Caki2 (cell line): ENCODE measurements around the gene RPS26. TPM values are rescaled to one million over a fixed set of nuclear protein-coding genes. Genes with fewer than 3 reads are reported as not detected.
"Not testable (repeated sequence)": the region's sequence is repeated elsewhere in the genome, so short reads cannot be mapped to it uniquely, and the experiment has no call there.

Experiments used
- DNase-seq: peaks from one replicate; pipeline ENCODE4 v3.0.0-alpha.2; 2015; ENCODE audit warnings: low read depth
- in situ Hi-C: cut with HindIII; loops from 2 replicates; pipeline ENCODE4 v1.10.0; 2016; ENCODE audit warnings: low sequenced_read_pairs, low pct_unique_long_range_greater_than_20kb, mixed read lengths
- total RNA-seq: library from RNA; depleted of rRNA; stranded (reverse); fragments of >200 nt; shearing (Covaris generic); gene quantifications from 2 replicates; pipeline ENCODE4 v1.2.3, GENCODE V29; 2014; ENCODE audit warnings: low replicate concordance; rRNA removed

RPS26 gene
- 1,254 and 1,317 TPM in 2 replicates for total RNA-seq

DNA sequence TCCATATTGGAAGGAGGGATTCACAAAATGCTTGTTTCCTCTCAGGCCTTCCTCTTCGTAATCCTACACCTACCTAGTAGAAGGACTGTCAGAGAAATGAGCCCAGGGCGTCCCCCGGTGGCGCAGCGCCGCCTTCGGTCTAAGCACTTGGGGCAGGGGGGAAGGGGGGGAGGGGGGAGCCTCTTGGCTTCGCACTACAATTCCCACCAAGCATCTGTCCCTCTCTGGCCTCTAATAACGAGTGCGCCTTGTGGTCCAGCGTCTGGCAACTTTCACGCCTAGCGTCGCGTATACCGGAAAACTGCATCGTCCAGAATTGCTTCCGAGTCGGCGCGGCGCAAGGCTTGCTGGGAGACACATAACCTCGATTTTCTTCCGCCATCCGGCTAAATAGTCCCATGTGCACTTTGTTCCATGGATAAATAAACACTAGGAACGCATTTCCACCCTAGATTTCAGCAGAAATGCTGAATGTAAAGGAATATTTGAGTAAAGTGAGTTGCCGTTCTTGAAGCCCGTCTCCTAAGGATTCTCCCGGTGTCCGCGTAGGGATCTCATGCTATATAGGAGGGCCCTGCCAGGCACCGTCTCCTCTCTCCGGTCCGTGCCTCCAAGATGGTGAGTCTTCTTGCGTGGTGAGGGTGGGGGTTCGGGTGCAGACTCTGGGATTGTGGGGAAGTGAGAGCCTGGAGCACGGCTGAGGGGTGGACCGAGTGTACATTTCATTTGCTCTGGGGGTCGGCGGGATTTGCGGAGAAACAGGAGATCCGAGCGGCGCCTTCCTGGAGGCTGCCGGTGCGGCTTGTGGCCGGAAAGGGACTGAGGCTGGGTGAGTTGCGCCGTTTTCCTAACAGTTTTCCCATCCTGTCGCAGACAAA lies at the start of gene RPS26:
TSS of gene RPS26 (plus strand) at position 367 of the 878 bp plus-strand sequence. CDS start at position 616, 249 bp downstream.
- in situ Hi-C loops, result no loop called here
- DNase-seq, result peak; percentile 100

DNA sequence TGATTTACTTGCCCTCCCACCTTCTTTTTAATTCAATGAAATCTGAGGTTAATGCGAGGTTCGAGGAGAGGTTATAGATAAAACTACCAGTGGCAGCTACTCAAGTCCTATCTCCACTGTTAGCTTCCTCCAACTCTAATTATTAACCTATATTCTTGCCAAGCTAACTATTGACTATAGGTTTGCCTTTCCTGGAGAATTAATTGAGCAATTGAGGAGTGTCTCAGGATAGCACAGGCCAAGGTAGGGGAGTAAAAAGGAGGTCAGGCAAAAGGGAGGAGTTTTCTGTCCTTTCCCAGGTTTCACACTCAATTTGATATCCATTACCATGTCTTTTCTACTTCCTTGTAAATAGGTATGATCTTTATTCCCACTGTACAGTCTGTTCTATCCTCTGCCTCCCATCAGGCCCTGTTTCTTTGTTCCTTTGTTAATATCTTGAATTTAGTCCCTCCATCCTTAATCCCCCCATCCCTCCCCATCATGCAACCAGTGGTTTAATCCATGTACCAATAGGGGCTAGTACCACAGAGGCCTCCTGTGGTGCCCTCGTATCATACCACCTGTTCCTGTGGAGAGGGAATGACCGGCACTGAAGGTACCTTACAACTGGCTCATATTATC lies 48.4 kb upstream of the RPS26 start:
- DNase-seq, result no peak
- in situ Hi-C loops, result no loop called here

DNA sequence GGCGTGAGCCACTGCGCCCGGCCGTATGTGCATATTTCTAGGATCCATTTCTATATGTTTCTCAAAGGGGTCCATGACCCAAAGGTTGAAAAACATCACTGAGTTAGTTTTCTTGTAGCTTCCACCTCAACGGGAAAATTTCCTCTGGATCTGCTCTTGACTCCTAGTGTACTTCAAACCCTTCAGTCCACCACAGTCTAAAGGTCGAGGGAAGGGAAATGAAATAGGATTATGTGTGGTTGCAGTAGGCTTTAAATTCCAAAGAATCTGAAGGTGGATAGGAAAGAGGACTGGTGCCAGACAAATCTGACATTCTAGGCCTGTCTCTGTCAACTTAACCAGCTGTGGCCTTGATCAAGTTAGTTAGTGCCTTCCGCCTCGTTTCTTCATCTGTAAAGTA lies 46.4 kb upstream of the RPS26 start:
- DNase-seq, result no peak
- in situ Hi-C loops, result no loop called here

DNA sequence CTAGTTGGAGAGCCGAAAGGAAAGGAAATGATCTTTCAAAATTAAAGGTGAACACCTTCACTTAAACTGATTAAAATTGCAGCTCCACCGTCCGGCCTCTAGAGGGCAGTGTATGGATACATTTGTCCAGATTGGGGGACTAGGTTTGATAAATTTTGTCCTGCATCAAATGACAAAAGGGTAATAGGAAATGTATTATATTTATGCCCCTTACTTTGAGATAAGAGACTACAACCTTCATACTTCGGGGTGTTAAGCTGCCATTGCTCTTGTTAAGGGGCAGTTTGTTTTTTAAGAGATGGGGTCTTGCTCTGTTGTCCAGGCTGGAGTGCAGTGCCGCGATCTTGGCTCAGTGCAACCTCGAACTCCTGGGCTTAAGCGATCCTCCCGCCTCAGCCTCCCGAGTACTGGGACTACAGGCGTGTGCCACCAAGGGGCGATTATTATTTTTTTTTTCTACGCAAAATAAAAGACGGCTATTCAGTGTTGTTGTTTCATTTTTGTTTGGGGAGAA lies 45.5 kb upstream of the RPS26 start:
- in situ Hi-C loops, result no loop called here
- DNase-seq, result peak; percentile 71

DNA sequence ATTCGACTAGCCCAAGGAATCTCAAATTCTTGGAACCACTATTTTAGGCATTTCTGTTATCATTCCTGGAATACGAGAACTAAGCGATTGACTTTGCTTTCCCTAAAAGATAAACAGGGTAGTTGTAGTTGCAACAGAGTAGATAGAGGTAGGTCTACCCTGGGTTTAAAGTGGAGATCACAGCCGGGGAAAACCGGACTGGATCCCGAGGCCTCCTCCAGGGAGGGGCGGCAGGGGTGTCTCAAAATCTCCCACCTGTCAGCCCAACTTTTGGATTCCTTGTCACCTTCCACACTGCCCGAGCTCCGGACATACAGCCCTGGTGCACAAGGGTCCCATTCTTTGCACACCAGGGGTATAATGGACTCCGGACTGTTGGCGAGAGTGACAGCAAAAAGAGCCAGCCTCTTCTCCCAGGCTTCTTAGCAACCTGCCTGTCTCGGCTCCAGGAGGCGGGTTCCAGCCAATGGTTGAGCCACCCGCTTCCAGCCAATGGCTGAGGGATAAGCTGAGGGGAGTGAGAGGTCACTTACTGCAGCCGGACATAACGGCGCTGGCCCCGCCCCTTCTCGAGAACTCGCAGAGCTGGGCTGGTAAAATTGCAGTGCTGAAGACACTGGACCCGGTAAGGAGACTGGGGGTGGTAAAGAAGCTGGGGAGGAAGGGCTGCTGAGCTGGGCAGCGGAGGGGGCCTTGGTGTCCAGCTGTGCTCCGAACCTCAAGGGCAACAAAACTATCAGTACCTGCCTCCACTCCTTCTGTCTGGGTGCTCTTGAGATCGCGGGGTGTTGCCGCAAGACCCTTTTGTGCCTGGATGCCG lies 44.8 kb upstream of the RPS26 start, which contains the start of gene SUOX:
TSS of gene SUOX (plus strand) at position 562 of the 820 bp plus-strand sequence. CDS start 4,946 bp downstream, outside the sequence.
- peak; percentile 98 for DNase-seq
- in situ Hi-C loops, result no loop called here

DNA sequence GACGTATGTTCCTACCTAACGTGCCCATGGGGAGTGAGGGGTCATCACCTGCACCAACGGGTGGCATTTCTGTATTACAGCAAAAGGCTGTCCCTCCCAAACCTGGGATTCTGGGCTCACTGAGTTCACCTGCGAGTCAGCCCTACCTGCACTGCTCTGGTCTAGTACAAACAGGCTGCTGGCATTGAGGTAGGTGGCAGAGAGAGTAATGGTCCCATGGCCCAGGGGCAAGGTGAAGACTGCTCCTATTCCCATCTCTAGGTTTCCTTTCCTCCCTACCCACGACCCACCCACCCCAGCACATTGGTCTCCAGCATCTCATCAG lies 44.2 kb upstream of the RPS26 start:
- DNase-seq, result no peak

DNA sequence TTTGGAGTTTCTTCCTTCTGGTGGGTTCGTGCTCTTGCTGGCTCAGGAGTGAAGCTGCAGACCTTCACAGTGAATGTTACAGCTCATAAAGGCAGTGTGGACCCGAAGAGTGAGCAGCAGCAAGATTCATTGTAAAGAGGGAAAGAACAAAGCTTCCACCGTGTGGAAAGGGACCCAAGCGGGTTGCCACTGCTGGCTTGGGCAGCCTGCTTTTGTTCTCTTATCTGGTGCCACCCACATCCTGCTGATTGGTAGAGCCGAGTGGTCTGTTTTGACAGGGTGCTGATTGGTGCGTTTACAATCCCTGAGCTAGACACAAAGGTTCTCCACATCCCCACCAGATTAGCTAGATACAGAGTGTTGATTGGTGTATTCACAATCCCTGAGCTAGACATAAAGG lies 42.2 kb upstream of the RPS26 start:
- in situ Hi-C loops, result not testable (repeated sequence)
- DNase-seq, result peak; percentile 22

More for the DNA sequence above, 44.2 kb upstream of the RPS26 start:
- in situ Hi-C loops, result no loop called here

DNA sequence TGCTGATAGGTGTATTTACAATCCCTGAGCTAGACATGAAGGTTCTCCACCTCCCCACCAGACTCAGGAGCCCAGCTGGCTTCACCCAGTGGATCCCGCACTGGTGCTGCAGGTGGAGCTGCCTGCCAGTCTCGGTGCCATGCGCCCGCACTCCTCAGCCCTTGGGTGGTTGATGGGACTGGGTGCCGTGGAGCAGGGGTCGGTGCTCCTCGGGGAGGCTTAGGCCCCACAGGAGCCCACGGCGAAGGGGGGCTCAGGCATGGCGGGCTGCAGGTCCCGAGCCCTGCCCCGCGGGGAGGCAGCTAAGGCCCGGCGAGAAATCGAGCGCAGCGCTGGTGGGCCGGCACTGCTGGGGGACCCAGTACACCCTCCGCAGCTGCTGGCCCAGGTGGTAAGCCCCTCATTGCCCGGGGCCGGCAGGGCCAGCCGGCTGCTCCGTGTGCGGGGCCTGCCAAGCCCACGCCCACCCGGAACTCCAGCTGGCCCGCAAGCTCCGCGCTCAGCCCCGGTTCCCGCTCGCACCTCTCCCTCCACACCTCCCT lies 41.6 kb upstream of the RPS26 start:
- in situ Hi-C loops, DNase-seq: not testable (repeated sequence)

DNA sequence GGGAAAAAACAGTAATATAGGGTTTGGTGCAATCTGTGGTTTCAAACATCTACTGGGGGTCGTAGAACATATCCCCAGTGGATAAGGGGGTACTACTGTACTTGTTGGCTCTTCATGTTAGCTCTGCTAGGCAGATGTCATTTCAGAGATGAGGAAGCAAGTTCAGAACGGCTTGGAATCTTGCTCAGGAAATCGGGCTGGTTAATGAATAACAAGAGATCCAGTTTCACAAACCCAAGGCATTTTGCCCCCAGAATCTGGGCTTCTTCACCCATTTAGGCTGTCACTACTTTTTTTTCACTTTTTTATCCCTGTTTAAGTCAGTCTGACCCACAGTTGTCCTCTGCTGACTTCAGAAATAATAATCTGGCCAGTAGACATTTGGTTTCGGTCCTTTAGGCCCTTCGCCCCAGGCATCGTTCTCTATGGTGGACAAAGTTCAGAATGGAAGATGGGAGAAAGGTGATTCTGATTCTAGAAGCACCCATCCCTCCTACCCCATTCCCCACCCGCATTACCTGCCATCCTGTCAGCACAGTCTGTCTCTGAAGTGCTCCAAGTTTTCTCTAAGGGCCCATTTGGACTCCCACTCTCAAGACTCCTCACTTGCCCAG lies 40.1 kb upstream of the RPS26 start:
- no peak for DNase-seq
- in situ Hi-C loops, result no loop called here

DNA sequence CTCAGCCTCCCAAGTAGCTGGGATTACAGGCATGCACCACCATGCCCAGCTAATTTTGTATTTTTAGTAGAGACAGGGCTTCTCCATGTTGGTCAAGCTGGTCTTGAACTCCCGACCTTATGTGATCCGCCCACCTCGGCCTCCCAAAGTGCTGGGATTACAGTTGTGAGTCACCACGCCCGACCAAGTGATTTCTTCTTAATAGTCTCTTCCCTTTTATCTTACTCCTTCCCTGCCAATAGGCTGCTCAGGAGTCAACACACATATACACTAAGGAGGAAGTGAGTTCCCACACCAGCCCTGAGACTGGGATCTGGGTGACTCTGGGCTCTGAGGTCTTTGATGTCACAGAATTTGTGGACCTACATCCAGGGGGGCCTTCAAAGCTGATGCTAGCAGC lies 38.3 kb upstream of the RPS26 start:
- DNase-seq, in situ Hi-C loops: not testable (repeated sequence)

DNA sequence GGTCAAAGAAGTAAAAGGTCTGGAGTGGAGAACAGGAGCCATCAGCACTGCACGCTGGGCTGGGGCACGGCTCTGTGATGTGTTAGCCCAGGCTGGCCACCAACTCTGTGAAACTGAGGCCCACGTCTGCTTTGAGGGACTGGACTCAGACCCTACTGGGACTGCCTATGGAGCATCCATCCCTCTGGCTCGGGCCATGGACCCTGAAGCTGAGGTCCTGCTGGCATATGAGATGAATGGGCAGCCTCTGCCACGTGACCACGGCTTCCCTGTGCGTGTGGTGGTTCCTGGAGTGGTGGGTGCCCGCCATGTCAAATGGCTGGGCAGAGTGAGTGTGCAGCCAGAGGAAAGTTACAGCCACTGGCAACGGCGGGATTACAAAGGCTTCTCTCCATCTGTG lies 37.5 kb upstream of the RPS26 start:
- no peak for DNase-seq
- in situ Hi-C loops, result no loop called here

DNA sequence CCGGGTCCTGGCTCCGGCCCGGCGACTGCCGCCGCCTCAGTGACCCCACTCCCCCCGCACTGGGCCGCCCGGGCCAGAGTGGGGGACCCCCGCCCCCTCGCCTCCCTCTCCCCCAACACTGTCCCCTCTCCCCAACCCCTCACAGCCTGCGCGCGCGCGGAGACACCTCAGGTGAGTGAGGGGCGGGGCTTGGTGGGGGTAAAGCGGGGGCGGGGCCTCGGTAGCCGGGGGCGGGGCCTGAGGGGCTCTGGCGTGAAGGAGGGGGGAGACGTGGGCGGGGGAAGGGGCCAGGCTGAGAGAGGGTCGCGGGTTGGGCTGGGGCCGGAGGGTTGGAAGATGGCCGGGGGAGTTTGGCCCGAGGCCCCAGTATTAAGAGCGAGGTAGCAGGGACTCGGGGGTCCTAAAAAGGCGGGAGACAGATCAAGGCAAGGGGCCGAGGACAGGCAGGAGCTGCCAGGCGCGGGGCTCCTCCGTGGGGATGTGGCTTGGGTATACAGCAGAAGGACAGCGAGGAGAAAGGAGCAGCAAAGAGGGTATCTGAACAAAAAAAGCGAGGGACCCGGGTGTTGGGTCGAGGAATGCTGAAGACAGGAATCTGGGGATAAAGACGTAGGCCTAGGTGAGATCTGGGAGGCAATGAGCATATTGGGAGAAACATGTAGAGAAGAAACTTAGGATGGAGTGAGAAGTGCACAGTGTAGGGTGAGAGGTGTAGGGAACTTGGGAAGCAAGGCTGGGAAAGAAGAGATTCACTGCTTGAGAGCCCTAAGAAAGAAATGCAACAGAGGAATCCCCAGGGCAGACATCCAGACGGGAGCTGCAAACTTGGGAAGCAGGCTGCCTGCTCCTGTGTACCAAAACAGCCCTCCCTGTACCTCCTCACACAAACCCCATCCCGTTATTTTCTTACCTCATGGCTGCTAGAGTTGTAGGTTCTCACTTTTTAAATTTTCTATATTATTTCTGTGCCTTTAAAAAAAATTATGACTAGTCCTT lies 33.9 kb upstream of the RPS26 start:
- DNase-seq, result peak; percentile 23
- in situ Hi-C loops, result no loop called here

DNA sequence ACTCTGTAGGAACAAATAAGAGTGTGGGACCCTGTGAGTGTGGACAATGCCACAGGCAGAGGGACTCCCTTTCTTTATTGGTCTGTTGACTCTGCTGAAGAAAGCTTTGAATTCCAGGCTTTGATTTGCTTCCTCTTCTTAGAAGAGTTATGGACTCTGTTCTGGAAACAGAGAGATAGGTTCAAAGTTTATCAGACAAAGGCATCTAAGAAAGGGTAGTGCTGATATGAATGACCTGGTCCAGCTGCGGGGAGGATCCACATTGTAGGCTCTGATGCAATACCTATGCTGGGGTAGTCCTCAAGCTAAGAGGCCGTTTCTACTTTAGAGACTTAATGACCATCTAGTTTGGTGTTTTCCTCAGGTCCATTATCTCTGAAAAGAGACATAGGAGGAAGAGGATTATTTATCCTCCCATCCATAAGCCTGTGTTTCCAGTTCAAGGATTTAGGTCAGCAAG lies 31.6 kb upstream of the RPS26 start:
- in situ Hi-C loops, result no loop called here

DNA sequence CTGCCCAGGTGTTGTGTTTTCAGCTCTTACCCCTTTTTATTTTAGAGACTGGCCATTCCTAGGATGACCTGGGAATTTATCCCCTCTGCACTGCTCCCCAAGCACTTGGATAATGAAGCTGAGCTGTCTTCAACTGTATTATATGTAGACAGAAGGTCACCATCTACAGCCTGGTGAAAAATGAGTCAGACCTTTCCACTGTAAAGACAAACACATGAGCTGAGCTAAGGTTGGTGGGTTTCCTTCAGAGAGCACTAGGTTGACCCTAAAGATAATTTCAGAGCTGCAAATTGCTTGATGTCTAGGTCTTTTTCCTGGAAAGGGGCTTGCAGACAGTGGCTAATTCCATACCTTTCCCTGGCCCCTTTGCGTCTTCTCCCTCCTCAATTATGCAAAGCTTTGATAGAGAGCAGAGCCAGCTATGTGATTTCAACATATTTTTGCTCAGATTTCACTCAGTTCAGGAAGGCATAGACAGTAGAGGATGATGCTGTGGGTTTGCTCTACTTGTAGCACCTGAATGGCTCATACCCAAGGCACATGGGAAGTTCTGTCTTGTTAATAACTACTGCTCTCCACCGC lies 30.1 kb upstream of the RPS26 start:
- in situ Hi-C loops, result no loop called here
- no peak for DNase-seq

More for the DNA sequence above, 31.6 kb upstream of the RPS26 start:
- no peak for DNase-seq

DNA sequence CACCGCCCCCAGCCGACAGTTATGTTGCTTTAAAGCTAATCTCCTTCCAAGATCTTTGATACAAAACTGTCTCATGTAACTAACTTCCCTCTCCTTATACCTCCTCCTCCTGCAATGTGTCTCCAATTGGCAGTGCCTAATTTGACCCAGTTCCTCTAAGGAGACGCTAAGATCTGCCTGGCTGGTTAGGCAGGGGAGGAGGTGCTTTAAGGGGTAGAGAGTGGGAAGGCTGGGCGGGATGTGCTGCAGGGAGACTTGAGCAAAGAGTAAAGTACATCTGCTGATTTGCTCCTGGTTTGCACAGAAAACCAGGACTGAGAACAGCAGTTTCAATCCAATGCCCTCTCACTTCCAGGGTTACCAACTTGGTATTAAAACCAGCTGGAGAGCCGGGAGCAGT lies 28.2 kb upstream of the RPS26 start:
- in situ Hi-C loops, result no loop called here
- DNase-seq, result no peak

DNA sequence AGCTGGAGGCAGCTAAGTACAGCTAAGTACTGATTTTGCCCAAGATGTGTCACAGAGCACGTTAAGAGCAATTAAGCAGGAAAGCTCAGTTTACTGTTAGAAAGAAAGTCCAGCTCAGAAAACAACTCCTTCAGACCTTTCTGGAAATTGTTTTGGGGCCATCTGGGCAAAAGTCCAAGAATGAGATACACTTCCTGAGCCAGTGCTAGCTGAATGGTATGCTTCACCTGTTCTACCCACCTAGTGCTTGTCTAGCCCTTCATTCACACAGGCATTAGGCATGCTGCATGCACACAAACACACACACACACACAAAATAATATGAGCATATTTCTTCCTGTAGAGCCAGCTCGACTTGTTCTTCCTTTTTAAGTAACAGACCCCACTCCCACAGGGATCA lies 27.5 kb upstream of the RPS26 start:
- in situ Hi-C loops, result no loop called here
- DNase-seq, result no peak
